HepG2 (cell line): Measurements from ENCODE around the gene CERT1. TPM values are rescaled to one million over a fixed set of nuclear protein-coding genes. Genes with fewer than 3 reads are reported as not detected.

Source experiments
- ATAC-seq: fragments of 200-7000 bp; cut with Tn5 transposase; 3 replicates; pipeline ENCODE4 v1.9.1; 2020; ENCODE audit warnings: mild to moderate bottlenecking, moderate library complexity
- BruUV-seq: library from RNA; stranded (reverse); fragments of 400-500 nt; replicated peaks from 2 replicates; lab custom pipeline; 2021; lab: Mats Ljungman, UMichigan
- CTCF ChIA-PET: fragments of 300-600 bp; formaldehyde crosslinking; extraction: SDS; loops from one replicate; lab custom pipeline; 2021; ENCODE audit warnings: low total read pairs, inconsistent platforms, low intra/inter-chr PET ratio; lab: Yijun Ruan, JAX
- POLR2A ChIA-PET: fragments of 350-600 bp; sonication (Branson Sonifier 250); formaldehyde crosslinking; loops from one replicate; lab custom pipeline; 2020; ENCODE audit warnings: antibody characterized with exemption, inconsistent platforms; lab: Yijun Ruan, JAX
- DNase-seq: peaks from one replicate; pipeline ENCODE4 v3.0.0-alpha.2; 2015; ENCODE audit warnings: low spot score
- FAIRE-seq: peaks from 3 replicates; lab custom pipeline; 2011; peaks lifted over from hg19 to GRCh38; lab: Jason Lieb, UNC
- H2AFZ ChIP-seq: one replicate; pipeline ENCODE4 v1.6.1; 2011; ENCODE audit warnings: low read length, inconsistent platforms
- H3K27ac ChIP-seq: fragments of 300-600 bp; 3 replicates; pipeline ENCODE4 v1.8.0; 2011; ENCODE audit warnings: mixed run types, mild to moderate bottlenecking, mixed read lengths, low read length, inconsistent platforms; ENCODE audit not compliant: insufficient read depth; ENCODE audit errors: extremely low read length
- H3K27me3 ChIP-seq, 2 experiments: fragments of 200-600 bp in 1 of 2; 2 replicates in 1 of 2; 3 replicates in 1 of 2; pipeline versions ENCODE4 v1.6.0 to v1.8.0; 2011; ENCODE audit warnings: low read length in 2 of 2, mild to moderate bottlenecking in 2 of 2, moderate library complexity in 2 of 2, inconsistent platforms in 1 of 2; ENCODE audit not compliant: insufficient read depth in 2 of 2, control insufficient read depth in 1 of 2
- H3K36me3 ChIP-seq, 2 experiments: fragments of 200-600 bp in 1 of 2; replicated peaks in 1 of 2; 2 replicates in 1 of 2; 3 replicates in 1 of 2; pipeline versions ENCODE4 v1.5.1 to v1.8.0; 2011; ENCODE audit warnings: low read length in 2 of 2, inconsistent platforms in 1 of 2; ENCODE audit not compliant: insufficient read depth in 2 of 2, control insufficient read depth in 1 of 2
- H3K4me1 ChIP-seq: 2 replicates; pipeline ENCODE4 v1.5.1; 2012; ENCODE audit warnings: low read length, inconsistent platforms; ENCODE audit not compliant: insufficient read depth
- H3K4me2 ChIP-seq: 2 replicates; pipeline ENCODE4 v1.6.0; 2011; ENCODE audit warnings: low read depth, low read length, inconsistent platforms
- H3K4me3 ChIP-seq, 3 experiments: fragments of 200-600 bp in 1 of 3; sonication (generic), shearing (Covaris generic) in 1 of 3; replicated peaks in 1 of 3; 2 replicates each; pipeline ENCODE4 v1.5.1; 2011 to 2016; ENCODE audit warnings: low read length in 3 of 3, inconsistent platforms in 2 of 3, low read depth in 2 of 3, mild to moderate bottlenecking in 2 of 3, control low read depth in 1 of 3, mixed read lengths in 1 of 3; ENCODE audit not compliant: insufficient read depth in 1 of 3
- H3K79me2 ChIP-seq: one replicate; pipeline ENCODE4 v1.6.1; 2011; ENCODE audit warnings: low read length, inconsistent platforms; ENCODE audit not compliant: insufficient read depth
- H3K9ac ChIP-seq: 2 replicates; pipeline ENCODE4 v1.6.0; 2011; ENCODE audit warnings: mild to moderate bottlenecking, low read depth, low read length, inconsistent platforms; ENCODE audit not compliant: insufficient read depth
- H3K9me3 ChIP-seq: 2 replicates; pipeline ENCODE4 v1.5.1; 2012; ENCODE audit warnings: mild to moderate bottlenecking, low read length
- H4K20me1 ChIP-seq: 2 replicates; pipeline ENCODE4 v1.6.0; 2011; ENCODE audit warnings: inconsistent platforms, mild to moderate bottlenecking, low read length, moderate library complexity; ENCODE audit not compliant: insufficient read depth
- AGO2 ChIP-seq: fragments of 200-400 bp; formaldehyde crosslinking; optimal IDR thresholded peaks from 2 replicates; pipeline ENCODE3; 2017; ENCODE audit warnings: mild to moderate bottlenecking, low read depth, low read length, moderate library complexity
- BORCS8-MEF2B ChIP-seq: sonication (generic); formaldehyde crosslinking; IDR thresholded peaks from 2 replicates; pipeline ENCODE4 v1.8.0; 2022; ENCODE audit warnings: mild to moderate bottlenecking, missing genetic modification reagents
- CEBPB ChIP-seq: IDR thresholded peaks from 2 replicates; pipeline ENCODE4 v1.6.1; 2011; ENCODE audit warnings: low read depth, low read length, improper control_type of control experiment, borderline replicate concordance
- CEBPG ChIP-seq: IDR thresholded peaks from 2 replicates; pipeline ENCODE4 v1.6.1; 2016
- CENPT ChIP-seq: sonication (generic); formaldehyde crosslinking; IDR thresholded peaks from 2 replicates; pipeline ENCODE4 v1.8.0; 2022; ENCODE audit warnings: low read depth, mild to moderate bottlenecking, moderate library complexity, missing genetic modification reagents
- IRX3 ChIP-seq: sonication (generic); formaldehyde crosslinking; IDR thresholded peaks from 2 replicates; pipeline ENCODE4 v1.8.1; 2023; ENCODE audit warnings: mild to moderate bottlenecking, low read depth, missing genetic modification reagents, borderline replicate concordance
- MBD4 ChIP-seq: IDR thresholded peaks from 2 replicates; pipeline ENCODE4 v1.6.1; 2012; ENCODE audit warnings: low read length, inconsistent platforms, borderline replicate concordance
- NBN ChIP-seq: fragments of 450-650 bp; conservative IDR thresholded peaks from 2 replicates; pipeline ENCODE4 v1.6.1; 2017
- ONECUT2 ChIP-seq: sonication (generic); formaldehyde crosslinking; IDR thresholded peaks from 2 replicates; pipeline ENCODE4 v1.4.0; 2020; ENCODE audit warnings: missing genetic modification reagents
- PHF20 ChIP-seq: sonication (generic); formaldehyde crosslinking; IDR thresholded peaks from 2 replicates; pipeline ENCODE4 v1.5.0; 2020; ENCODE audit warnings: mild to moderate bottlenecking, missing genetic modification reagents
- POLR2A ChIP-seq, 2 experiments: IDR thresholded peaks; 2 replicates each; pipeline ENCODE4 v1.6.1; 2011; ENCODE audit warnings: low read depth in 2 of 2, low read length in 2 of 2, mild to moderate bottlenecking in 1 of 2, moderate library complexity in 1 of 2; ENCODE audit not compliant: insufficient read depth in 1 of 2
- POLR2G ChIP-seq: fragments of 200-400 bp; formaldehyde crosslinking; IDR thresholded peaks from 2 replicates; pipeline ENCODE4 v1.6.1; 2018; ENCODE audit warnings: mild to moderate bottlenecking, low read depth, low read length, moderate library complexity
- RBM22 ChIP-seq: fragments of 200-400 bp; formaldehyde crosslinking; optimal IDR thresholded peaks from 2 replicates; pipeline ENCODE3; 2017; ENCODE audit warnings: mild to moderate bottlenecking, low read length, moderate library complexity
- REPIN1 ChIP-seq: sonication (generic); formaldehyde crosslinking; IDR thresholded peaks from 2 replicates; pipeline ENCODE4 v1.8.0; 2022; ENCODE audit warnings: missing genetic modification reagents, low read depth, mild to moderate bottlenecking, borderline replicate concordance
- SIX4 ChIP-seq: sonication (generic); formaldehyde crosslinking; IDR thresholded peaks from 2 replicates; pipeline ENCODE4 v1.4.0; 2020; ENCODE audit warnings: missing genetic modification reagents
- ZNF670 ChIP-seq: sonication (generic); formaldehyde crosslinking; IDR thresholded peaks from 2 replicates; pipeline ENCODE4 v1.8.0; 2022; ENCODE audit warnings: mild to moderate bottlenecking, missing genetic modification reagents, borderline replicate concordance
- ZSCAN22 ChIP-seq: sonication (generic); formaldehyde crosslinking; IDR thresholded peaks from 2 replicates; pipeline ENCODE4 v1.4.0; 2020; ENCODE audit warnings: mild to moderate bottlenecking, missing genetic modification reagents
- ZZZ3 ChIP-seq: sonication (generic); formaldehyde crosslinking; IDR thresholded peaks from 2 replicates; pipeline ENCODE4 v1.4.0; 2020; ENCODE audit warnings: missing genetic modification reagents, mild to moderate bottlenecking, borderline replicate concordance
- WGBS: methylation state at CpG from one replicate; pipeline ENCODE4 v1.1.6; 2017; ENCODE audit warnings: low lambda C conversion rate; 5-methylcytosine and 5-hydroxymethylcytosine counted together
- in situ Hi-C: cut with HindIII; loops from 2 replicates; pipeline ENCODE4 v1.10.0; 2017; ENCODE audit warnings: low pct_unique_long_range_greater_than_20kb; ENCODE audit not compliant: extremely low pct_ligation_motif_present
- intact Hi-C: fragments of 100-400 bp; cut with micrococcal nuclease; formaldehyde crosslinking; loops from one replicate; pipeline ENCODE4 v1.10.0; 2022; ENCODE audit not compliant: unreplicated experiment
- polyA plus RNA-seq, 8 experiments: library from polyadenylated mRNA; depleted of rRNA in 3 of 8; stranded (reverse) in 7 of 8; unstranded in 1 of 8; fragments of >200 nt; fragmentation: Illumina TruSeq in 4 of 8; extraction: Trizol in 4 of 8; gene quantifications; 2 replicates each; pipeline versions ENCODE4 v1.2.1 to v1.2.3, GENCODE V29; 2011 to 2016; ENCODE audit warnings: low read depth in 4 of 8, missing spikeins in 1 of 8, mixed read lengths in 1 of 8; ENCODE audit not compliant: insufficient read depth in 1 of 8
- total RNA-seq, 5 experiments: library from RNA; depleted of rRNA; stranded (reverse); fragments of >200 nt; fragmentation: Illumina TruSeq; extraction: Trizol; gene quantifications; 2 replicates each; pipeline ENCODE4 v1.2.3, GENCODE V29; 2016; ENCODE audit warnings: low read depth in 1 of 5
- TF ChIP-seq, protein P1 (sequence below): sonication (generic); formaldehyde crosslinking; IDR thresholded peaks from 2 replicates; pipeline ENCODE4 v1.8.1; 2022; ENCODE audit warnings: mild to moderate bottlenecking, missing genetic modification reagents
- TF ChIP-seq, protein P2 (sequence below): sonication (generic); formaldehyde crosslinking; IDR thresholded peaks from 2 replicates; pipeline ENCODE4 v1.4.0; 2020; ENCODE audit warnings: missing genetic modification reagents

Gene CERT1
- total and polyA plus RNA-seq, 2 of the 13 experiments (the other 11 are each of a cell fraction or from before 2014, with no cell fraction given) = 8.2 to 12.7 TPM

DNA sequence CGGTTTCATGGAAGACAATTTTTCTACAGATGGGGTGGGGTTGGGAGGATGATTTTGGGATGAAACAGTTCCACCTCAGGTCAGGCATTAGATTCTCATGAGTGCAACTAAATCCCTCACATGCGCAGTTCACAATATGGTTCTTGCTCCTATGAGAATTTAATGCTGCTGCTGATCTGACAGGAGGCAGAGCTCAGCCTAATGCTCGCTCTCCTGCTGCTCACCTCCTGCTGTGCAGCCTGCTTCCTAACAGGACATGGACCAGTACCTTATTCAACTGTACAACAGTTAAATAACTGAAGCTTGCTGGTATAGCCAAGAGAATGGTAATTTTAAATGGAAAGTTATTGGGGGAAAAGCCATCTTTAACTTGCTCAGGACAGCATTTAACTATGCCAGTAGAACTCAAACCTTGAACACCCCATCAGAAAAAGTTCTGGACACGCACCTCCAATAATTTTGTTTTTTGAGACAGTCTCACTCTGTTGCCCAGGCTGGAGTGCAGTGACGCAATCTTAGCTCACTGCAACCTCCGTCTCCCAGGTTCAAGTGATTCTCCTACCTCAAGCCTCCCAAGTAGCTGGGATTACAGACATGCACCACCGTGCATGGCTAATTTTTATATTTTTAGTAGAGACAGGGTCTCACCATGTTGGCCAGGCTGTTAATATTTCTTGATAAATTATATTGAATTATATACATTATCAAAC is 146.7 kb downstream of the CERT1 start:
- no TSS peak for BruUV-seq
- TF ChIP-seq ZSCAN22 (CRISPR knock-in tag) (no peak), NBN (no peak), BORCS8-MEF2B (peak; percentile 60; the same call in 1 of the 2 replicates), MBD4 (peak; percentile 37; the same call in 1 of the 2 replicates), CEBPG (CRISPR knock-in tag) (peak; percentile 45; the same call in 1 of the 2 replicates), AGO2 (no peak), CENPT (CRISPR knock-in tag) (no peak), ZNF670 (CRISPR knock-in tag) (no peak), ONECUT2 (CRISPR knock-in tag) (no peak), POLR2G (0 out of 2 replicates have a peak, but pooled peaks have one; percentile 10), PHF20 (CRISPR knock-in tag) (no peak), ZZZ3 (CRISPR knock-in tag) (no peak), POLR2A (IDR thresholded peaks at IDR 0.05; ENCODE audit: insufficient read depth in 1 of 2, low read depth in 2 of 2, low read length in 2 of 2) (peak in 1 of 2 experiments; percentile 16; a peak in 1 of 4 replicates), CEBPB (0 out of 2 replicates have a peak, but pooled peaks have one; percentile 18), SIX4 (CRISPR knock-in tag) (no peak), IRX3 (no peak), RBM22 (peak; percentile 3), REPIN1 (CRISPR knock-in tag) (0 out of 2 replicates have a peak, but pooled peaks have one; percentile 21)
- TF ChIP-seq, protein P1, sequence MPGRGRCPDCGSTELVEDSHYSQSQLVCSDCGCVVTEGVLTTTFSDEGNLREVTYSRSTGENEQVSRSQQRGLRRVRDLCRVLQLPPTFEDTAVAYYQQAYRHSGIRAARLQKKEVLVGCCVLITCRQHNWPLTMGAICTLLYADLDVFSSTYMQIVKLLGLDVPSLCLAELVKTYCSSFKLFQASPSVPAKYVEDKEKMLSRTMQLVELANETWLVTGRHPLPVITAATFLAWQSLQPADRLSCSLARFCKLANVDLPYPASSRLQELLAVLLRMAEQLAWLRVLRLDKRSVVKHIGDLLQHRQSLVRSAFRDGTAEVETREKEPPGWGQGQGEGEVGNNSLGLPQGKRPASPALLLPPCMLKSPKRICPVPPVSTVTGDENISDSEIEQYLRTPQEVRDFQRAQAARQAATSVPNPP (CRISPR knock-in tag) = 0 out of 2 replicates have a peak, but pooled peaks have one; percentile 1
- TF ChIP-seq, protein P2, sequence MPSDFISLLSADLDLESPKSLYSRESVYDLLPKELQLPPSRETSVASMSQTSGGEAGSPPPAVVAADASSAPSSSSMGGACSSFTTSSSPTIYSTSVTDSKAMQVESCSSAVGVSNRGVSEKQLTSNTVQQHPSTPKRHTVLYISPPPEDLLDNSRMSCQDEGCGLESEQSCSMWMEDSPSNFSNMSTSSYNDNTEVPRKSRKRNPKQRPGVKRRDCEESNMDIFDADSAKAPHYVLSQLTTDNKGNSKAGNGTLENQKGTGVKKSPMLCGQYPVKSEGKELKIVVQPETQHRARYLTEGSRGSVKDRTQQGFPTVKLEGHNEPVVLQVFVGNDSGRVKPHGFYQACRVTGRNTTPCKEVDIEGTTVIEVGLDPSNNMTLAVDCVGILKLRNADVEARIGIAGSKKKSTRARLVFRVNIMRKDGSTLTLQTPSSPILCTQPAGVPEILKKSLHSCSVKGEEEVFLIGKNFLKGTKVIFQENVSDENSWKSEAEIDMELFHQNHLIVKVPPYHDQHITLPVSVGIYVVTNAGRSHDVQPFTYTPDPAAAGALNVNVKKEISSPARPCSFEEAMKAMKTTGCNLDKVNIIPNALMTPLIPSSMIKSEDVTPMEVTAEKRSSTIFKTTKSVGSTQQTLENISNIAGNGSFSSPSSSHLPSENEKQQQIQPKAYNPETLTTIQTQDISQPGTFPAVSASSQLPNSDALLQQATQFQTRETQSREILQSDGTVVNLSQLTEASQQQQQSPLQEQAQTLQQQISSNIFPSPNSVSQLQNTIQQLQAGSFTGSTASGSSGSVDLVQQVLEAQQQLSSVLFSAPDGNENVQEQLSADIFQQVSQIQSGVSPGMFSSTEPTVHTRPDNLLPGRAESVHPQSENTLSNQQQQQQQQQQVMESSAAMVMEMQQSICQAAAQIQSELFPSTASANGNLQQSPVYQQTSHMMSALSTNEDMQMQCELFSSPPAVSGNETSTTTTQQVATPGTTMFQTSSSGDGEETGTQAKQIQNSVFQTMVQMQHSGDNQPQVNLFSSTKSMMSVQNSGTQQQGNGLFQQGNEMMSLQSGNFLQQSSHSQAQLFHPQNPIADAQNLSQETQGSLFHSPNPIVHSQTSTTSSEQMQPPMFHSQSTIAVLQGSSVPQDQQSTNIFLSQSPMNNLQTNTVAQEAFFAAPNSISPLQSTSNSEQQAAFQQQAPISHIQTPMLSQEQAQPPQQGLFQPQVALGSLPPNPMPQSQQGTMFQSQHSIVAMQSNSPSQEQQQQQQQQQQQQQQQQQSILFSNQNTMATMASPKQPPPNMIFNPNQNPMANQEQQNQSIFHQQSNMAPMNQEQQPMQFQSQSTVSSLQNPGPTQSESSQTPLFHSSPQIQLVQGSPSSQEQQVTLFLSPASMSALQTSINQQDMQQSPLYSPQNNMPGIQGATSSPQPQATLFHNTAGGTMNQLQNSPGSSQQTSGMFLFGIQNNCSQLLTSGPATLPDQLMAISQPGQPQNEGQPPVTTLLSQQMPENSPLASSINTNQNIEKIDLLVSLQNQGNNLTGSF (CRISPR knock-in tag) = no peak
- POLR2A ChIA-PET = interaction anchor here (1.2 kb wide), 1 partner anchor 28 kb away, joined by 3 read pairs; the partner anchor contains the start of gene HMGCR
- DNase-seq (no peak), ATAC-seq (peak; percentile 3), FAIRE-seq (no peak)
- CTCF ChIA-PET = no interaction called here
- Histone ChIP-seq H3K9ac (no peak overlapping the region), H3K4me2 (no peak overlapping the region), H3K9me3 (no peaks in the 10 kb centered on the region), H3K4me1 (no peaks in the 10 kb centered on the region), H3K4me3 (no peak overlapping the region), H3K27me3 (no peaks in the 10 kb centered on the region), H3K79me2 (no peaks in the 10 kb centered on the region), H4K20me1 (0 out of 2 replicates have a peak, but pooled peaks cover 3% of the 10 kb centered on the region), H3K36me3 (peaks cover 4 to 7% of the 10 kb centered on the region in 2 experiments; a peak in 4 of 5 replicates), H2AFZ (no peak overlapping the region), H3K27ac (no peak overlapping the region)
- WGBS = 93% methylated on average over 7 of the region's 7 CpGs
- intact Hi-C loops = no loop called here
- in situ Hi-C loops = no loop called here
